OCI-LY1 (cell line): Measurements from ENCODE around the gene TEX13B.

ENCODE experiments used
- EZH2 ChIP-seq: fragments of 200-600 bp; sonication (generic), shearing (Covaris generic); IDR thresholded peaks from 2 replicates; pipeline ENCODE4 v1.8.0; 2017; ENCODE audit warnings: borderline replicate concordance, mixed run types, mild to moderate bottlenecking, antibody characterized with exemption, low read length, moderate library complexity, mixed read lengths
- TF ChIP-seq, protein P1 (sequence below): fragments of 200-600 bp; sonication (generic), shearing (Covaris generic); IDR thresholded peaks from 2 replicates; pipeline ENCODE4 v1.5.1; 2017; ENCODE audit warnings: mild to moderate bottlenecking, antibody characterized with exemption, low read length, moderate library complexity, mixed read lengths

DNA sequence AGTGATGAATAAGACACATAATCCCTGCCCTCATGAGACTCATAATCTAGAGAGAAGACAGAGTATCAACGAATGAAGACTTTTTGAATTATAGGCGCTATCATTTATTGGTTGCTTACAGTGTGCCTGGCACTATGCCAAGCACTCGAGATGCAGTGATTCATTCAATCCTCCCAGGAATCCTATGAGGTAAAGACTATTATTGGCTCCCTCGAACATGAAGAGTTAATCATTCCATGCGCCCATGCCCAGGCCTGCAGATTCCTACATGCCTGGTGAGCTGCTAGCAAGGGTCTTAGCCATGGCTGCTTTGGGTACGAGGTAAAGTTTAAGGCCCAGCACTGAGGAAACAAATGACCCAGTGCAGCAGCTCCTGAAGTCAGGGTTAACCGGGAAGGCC lies 47.0 kb downstream of the TEX13B start:
- TF ChIP-seq, protein P1, sequence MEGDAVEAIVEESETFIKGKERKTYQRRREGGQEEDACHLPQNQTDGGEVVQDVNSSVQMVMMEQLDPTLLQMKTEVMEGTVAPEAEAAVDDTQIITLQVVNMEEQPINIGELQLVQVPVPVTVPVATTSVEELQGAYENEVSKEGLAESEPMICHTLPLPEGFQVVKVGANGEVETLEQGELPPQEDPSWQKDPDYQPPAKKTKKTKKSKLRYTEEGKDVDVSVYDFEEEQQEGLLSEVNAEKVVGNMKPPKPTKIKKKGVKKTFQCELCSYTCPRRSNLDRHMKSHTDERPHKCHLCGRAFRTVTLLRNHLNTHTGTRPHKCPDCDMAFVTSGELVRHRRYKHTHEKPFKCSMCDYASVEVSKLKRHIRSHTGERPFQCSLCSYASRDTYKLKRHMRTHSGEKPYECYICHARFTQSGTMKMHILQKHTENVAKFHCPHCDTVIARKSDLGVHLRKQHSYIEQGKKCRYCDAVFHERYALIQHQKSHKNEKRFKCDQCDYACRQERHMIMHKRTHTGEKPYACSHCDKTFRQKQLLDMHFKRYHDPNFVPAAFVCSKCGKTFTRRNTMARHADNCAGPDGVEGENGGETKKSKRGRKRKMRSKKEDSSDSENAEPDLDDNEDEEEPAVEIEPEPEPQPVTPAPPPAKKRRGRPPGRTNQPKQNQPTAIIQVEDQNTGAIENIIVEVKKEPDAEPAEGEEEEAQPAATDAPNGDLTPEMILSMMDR, result no peak
- no peak for TF ChIP-seq EZH2
